NCI-H1436 treated with DMSO at 0.1 percent for 48 hours (cell line): ENCODE data around the gene EBLN2.

Source experiments
- DNase-seq: peaks from one replicate; lab custom pipeline; 2025; lab: John Stamatoyannopoulos, UW

The EBLN2 gene

DNA sequence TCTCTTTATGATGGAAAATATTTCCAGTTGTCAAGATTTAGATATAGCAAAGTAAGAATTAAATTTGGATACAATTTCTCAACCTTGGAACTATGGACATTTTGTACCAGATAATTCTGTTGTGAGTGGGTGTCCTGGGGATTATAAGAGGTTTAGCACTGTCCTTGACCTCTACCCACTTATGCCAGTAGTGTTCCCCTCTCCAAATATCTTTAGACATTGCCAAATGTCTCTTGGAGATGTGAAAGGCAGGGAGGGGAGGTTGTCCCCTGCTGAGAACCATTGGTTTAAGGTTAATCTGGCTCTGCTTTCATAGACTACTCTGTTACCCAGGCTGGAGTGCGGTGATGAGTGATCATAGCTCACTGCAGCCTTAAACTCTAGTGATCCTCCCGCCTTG, at the start of gene EBLN2:
Gene EBLN2, plus strand, starts transcription at position 244 of the 400 bp plus-strand sequence. CDS start 423 bp downstream, outside the sequence.
- DNase-seq, result no peak

DNA sequence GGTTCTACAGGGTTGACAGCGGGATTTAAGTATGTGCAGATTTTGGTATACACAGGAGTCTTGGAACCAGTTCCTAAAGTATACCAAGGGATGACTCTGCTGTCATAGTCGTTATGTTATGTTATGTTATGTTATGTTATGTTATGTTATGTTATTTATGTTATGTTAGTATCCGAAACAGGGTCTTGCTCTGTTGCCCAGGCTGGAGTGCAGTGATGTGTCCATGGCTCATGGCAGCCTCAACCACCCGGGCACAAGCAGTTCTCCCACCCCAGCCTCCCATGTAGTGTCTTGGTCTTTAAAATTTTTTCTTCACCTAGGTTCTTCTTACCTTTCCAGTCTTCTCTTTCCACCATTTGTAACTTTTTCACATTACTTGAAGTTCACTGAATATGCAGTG, 43.2 kb upstream of the EBLN2 start:
- no peak for DNase-seq

DNA sequence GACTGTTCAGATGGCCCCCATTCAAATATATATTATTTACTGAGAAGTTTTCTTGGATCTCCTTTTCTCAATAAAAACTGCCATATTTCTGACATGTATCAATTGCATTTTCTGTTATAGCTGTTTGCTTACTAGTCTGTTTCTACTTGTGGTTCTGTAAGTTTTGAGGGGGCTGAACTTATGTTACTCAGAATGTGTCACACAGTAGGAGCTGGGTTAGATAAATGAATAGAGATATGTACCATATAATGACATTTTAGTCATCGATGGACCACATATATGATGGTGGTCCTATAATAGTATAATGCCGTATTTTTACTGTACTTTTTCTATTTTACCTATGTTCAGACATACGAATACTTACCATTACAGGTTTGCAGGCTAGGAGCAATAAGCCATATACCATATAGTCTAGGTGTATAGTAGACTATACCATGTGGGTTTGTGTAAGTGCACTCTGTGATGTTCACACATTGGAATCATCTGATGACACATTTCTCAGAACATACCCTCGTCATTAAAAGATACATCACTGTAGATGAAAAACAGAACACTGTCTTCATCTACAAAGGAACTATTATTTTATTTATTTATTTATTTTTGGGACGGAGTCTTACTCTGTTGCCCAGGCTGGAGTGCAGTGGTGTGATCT, 42.5 kb upstream of the EBLN2 start:
- DNase-seq, result no peak

DNA sequence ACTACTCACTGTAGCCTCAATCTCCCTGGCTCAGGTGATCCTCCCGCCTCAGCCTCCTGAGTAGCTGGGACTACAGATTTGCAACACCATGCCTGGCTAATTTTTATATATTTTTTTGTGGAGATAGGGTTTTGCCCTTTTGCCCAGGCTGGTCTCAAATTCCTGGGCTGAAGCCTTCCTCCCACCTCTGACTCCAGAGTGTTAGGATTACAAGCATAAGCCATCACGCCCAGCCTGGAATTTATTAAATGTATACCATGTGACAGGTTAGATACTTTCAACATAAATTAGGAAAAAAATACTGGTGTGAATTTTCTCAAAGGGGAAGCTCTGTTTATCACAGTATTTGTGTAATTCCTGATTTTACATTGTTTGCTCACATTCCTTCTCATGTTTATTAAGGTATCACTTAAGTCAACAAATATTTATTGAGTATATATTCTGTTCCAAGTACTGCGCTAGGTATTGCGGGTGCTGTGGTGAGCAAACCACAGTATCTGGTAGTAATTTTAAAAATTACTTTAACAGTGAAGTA, 40.1 kb upstream of the EBLN2 start:
- DNase-seq, result no peak

DNA sequence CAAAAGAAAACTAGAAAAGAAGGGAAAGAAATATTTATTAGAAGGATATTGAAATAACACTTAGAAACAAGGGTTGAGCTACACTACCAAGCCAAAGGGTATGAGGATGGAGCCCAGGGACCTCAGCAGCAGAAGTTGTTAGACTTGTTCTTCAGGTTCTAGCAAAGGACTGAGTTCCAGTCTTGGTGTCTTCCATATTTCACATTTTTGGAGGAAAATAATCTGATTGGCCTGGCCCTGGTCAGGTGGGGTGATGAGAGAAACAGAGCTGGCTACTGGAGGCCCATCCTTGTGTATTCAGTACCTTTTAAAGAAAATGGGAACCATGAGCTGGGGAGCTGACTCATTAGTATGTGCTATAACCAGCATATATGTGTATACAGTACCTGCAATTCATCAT, 36.6 kb upstream of the EBLN2 start:
- DNase-seq, result no peak

DNA sequence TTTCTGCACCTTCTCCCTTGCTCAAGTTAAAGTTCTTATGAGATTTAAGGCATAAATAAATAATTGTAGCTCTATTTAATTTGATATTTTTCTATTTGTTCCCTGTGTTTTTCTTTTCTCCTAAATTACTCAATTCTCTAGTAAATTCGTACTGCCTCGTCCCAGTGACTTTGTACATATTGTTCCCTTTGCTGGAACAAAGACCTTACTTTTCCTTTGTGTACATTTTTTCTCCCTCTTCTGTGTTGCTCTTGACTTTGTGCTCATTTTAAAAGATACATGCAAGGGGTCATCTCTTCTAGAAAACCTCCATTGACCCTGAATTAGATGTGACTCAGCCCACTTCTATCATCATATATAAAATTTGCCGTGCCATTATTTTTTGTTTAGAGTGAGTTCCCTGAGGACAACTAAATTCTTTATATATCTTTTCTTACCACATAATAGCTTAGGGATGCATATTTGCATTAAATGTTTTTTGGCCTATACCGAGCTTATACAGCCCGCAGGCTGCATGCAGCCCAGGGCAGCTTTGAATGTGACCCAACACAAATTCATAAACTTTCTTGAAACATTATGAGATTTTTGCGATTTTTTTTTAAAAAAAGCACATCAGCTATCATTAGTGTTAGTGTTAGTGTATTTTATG, 35.2 kb upstream of the EBLN2 start:
- no peak for DNase-seq

DNA sequence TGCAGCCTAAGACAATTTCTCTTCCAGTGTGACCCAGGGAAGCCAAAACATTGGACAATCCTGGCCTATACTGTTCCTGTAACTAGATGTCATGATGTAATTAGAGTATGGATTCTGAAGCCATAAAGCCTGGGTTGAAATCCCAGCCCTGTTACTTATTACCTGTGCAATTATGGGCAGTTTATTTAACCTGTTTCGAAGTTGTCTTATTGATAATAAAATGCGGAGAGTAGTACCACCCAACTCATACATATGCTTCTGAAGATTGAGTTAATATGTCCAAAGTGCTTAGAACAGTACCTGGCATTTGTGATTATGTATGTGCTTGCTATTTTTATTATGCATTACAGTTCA, 34.7 kb upstream of the EBLN2 start:
- DNase-seq, result no peak

DNA sequence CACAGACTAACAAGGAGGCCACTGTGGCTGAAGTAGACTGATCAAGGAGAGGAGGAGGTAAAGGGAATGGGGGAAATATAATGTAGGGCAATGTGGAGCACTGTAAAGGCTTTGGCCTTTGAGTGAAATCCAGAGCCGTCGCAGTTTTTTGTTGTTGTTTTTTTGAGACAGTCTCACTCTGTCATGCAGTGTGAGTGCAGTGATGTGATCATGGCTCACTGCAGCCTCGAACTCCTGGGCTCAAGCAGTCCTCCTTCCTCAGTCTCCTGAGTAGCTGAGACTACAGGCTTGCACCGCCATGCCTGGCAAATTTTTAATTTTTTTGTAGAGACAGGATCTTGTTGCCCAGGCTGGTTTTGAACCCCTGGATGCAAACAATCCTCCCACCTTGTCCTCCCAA, 32.7 kb upstream of the EBLN2 start:
- no peak for DNase-seq

DNA sequence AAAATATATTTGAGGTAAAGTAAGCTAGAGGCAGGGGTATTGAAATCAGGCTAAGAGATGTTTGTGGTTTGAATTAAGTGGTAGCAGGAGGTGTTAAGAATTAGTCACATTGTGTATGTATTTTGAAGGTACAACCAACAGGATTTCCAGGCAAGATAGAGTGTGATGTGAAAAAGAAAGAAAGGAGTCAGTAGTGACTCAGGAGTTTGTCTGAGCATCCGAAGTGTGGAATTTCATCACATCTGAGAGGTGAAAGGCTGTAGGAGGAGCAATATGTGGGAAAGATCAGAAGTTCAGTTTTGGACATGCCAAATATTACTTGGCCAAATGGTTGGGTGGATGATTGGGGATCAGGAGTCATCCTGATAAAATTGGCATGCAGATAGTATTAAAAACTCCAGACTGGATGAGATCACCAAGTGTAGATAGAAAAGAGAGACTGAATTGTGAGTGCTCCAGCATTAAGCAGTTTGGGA, 32.1 kb upstream of the EBLN2 start:
- no peak for DNase-seq

DNA sequence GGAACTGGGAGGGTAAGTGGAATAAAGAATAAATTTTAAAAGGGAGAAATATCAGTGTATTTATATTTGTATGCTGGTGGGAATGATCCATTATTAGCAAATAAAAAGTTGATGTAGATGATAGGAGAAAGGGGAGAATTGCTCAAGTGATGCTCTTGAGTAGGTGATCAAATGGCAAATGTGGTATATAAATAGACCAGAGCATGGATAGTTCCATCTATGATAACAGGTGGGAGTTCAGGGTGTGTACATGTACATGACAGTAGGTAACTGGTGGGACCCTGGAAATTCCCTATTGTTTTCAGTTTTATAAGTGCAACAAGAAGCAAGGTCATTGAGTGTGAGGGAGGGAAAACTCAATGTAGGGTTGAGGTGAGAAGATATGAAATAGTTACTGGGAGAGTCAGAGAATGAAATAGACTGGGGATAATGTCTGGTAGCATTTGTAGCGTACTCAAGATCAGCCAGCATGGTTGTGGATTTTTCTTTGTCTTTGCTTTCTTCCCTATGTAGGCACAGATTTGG, 31.3 kb upstream of the EBLN2 start:
- no peak for DNase-seq

DNA sequence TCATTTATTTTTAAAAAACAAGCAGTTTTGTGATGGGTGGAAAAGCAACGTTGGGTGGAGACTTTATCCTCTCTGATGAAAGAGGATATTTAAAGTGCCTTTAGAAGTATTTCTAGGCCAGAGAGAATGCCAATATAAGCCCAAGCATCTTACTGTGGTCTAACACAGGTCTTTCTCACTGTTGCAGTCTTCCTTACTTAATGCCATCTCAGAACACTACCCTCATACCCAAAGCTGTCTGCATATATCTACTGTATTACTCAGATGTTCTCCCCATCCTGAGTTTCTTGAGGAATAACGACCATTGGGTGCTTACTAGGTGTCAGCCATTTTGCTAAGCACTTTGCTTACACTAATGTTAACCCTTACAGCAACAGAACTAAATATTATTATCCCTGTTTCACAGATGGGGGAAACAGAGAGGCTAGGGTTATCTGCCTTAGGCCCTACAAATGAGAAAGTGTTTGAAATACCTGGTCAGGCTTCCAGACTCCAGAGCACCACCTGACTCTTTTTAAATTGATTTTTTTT, 29.8 kb upstream of the EBLN2 start:
- DNase-seq, result no peak

DNA sequence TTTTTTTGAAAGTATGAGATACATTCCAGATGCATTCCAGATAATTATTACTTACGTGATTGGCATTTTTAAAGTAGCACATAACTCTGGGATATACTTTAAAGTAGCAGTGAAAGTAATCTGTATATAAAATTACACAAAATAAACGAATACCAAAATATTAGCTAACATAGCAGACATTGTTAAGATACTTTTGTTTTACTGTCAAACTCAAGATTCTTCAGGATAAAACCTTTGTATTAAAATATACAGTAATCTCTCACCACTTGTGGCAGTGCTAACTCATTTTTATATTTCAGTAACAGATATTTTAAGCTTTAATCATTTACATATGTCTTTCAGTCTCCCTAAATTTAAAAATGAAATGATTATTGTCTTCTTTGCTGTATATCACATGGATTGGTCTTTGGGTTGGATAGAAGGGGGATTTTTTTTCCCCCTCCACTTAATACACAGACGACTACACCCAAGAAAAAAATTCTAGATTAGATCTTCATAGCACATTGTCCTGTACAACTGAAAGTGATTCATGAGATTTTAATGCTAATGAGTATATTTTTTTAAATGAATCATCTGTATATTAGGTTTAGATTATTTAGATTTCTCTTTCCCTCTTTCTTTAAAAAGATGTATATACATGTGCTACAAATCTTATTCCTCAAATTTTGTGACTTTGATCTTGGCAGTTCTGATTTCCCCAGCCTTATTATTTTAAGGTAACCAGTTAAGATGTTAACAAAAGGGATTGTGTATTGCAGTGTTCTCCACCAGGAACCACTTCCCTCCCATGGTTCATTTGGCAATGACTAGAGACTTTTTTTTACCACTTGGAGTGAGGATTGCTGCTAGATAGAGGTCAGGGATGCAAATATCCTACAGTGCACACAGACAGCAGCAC, 24.5 kb upstream of the EBLN2 start:
- DNase-seq, result no peak

DNA sequence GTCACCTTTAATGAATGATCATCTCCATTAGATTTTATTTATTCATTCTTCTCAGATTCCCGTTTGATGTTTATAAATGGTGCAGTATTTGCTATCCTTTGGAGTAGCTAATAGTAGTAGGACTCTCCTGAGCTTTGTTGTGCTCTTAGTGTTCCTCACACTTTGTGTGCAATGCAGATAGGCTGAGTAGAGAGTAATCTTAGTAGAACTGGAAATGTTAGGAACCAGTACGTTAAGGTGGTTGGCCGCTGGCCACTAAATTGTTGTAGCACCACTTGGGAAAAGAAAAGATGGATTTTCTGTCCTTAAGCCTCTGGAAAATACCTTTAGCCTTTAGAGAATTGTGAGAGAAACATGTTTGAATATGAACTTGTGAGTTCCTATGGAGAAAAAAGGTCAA, 19.9 kb upstream of the EBLN2 start:
- no peak for DNase-seq

DNA sequence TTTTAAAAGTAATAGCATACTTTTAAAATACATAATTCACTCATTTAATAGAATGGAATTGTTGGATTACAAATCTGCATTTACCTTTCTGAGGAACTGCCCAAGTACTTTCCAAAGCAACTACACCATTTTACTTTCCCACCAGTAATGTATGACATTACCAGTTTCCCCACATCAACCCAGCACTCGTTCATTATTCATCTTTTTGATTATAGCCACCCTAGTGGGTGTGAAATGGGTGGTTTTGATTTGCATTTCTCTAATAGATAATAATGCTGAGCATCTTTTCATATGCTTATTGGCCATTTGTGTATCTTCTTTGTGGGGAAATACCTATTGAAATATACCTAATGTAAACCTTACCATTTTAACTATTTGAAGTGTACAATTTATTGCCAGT, 18.0 kb upstream of the EBLN2 start:
- DNase-seq, result no peak

DNA sequence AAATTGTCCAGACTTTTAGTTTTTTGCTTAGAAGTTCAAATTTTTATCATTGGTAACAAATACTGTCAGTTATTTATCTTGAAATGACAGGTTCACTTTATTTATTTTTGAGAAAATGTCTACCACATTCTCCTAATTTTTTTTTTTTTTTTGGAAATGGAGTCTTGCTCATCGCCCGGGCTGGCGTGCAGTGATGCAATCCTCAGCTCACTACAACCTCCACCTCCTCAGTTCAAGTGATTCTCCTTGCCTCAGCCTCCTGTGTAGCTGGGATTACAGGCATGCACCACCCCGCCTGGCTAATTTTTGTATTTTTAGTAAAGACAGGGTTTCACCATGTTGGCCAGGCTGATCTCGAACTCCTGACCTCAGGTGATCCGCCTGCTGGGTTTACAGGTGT, 16.1 kb upstream of the EBLN2 start:
- DNase-seq, result no peak

DNA sequence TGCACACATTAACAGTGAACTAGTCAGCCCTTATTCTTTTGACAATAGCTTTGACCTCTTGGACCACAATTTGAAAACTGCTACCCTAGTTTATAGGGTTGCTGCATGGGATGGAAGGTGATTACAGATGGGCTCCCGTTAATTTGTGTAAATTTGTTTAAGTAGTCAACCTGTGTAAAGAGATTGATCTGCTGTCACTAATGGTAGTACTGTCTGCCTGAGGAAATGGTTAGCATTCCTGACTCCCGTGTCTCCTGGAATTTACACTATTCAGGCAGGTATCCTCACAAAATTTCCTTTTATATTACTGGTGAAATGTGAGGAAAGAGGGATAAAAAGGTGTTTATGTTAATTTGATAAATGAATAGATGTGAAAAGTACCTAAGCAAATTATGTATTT, 15.3 kb upstream of the EBLN2 start:
- no peak for DNase-seq

DNA sequence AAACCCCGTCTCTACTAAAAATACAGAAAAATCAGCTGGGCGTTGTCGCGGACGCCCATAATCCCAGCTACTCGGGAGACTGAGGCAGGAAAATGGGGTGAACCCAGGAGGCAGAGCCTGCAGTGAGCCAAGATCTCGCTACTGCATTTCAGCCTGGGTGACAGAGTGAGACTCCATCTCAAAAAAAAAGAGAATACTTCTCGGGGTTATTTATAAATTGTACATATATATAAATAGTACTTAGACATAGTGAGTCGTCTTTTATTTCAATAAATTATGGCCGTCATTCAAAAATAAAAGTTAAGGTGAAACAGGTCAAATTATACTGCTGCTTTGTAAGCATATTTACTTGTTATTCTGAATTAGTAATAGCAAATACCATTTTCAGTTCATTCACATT, 12.1 kb upstream of the EBLN2 start:
- no peak for DNase-seq

DNA sequence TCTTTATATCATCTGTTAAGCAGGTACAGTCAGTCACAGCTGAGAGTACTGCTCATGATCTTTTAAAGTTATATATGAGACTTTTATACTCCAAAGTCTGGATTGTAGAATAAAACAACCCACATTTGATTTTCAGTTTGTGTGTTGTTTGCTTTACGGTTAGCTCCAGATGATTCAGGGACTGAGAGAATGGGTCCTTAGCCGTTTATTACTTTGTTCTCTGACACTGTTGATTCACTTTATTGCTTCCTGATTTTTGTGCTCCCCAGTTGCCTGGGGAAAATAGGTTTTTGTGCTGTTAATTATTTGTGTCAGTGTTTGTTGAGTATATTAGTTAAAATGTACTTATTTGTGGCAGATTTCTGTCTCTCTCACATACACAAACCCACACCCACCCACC, 8.6 kb upstream of the EBLN2 start:
- no peak for DNase-seq

DNA sequence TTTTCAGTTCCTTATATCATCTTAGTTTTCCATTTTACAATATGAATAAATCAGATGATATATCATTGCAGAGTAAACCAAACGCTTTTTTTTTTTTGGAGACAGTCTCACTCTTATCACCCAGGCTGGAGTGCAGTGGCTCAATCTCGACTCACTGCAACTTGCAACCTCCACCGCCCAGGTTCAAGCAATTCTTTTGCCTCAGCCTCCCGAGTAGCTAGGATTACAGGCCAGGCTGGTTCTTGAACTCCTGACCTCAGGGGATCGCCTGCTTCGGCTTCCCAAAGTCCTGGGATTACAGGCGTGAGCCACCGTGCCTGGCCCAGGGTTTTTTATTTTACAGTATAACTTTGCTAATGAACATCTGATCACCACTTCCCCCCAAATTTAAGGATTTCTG, 5.9 kb upstream of the EBLN2 start:
- DNase-seq, result no peak

DNA sequence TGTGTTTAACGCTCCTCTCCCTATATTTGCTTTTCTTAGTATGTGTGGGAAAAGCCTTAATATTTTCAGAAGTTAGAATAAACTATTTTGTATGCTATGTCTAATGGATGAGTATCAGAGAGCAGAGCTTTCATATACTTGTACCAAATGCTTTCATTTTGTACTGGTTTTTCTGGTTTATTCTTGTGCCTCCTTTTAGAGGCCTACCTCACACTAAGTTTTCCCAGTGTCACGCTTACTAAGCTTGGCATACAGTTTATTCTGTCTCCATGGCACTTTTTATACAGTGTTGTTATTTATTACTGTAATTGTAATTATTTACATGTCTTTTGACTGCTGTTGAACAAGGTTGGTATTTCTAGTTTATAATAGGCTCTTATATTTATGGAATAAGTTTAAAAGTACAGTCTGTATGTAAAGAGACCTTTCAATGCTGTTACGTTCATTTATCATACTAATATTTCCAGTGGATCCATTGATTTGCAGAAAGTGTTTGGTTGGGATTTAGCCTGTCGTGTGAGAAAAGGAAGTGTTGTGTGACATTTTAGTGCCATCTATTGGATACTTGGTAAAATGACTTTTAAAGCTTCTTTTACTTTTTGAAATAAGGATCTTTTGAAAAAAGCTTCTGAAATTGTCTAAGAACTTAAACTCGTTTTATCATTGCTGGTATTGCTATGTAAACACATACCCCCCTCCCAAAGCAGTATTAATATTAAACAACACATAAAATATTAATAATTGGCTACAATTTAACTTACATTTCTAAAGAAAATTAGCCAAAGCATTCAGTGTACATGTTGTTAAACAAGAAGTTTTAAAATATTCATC, 5.2 kb upstream of the EBLN2 start:
- no peak for DNase-seq

DNA sequence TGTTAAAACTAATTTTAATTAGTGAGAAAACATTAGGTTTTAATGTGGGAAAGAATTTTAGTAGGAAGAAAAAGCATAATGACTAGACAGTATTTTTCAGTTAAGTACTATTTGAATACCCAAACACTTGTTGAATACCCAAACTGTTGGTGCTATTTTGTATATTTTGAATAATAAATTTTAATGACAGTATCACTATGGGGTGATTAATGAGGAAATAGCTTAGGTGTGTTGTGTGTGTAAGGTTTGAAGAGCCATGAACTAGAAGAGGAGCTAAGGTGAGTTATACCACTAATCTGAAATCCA, 4.7 kb upstream of the EBLN2 start:
- DNase-seq, result no peak

DNA sequence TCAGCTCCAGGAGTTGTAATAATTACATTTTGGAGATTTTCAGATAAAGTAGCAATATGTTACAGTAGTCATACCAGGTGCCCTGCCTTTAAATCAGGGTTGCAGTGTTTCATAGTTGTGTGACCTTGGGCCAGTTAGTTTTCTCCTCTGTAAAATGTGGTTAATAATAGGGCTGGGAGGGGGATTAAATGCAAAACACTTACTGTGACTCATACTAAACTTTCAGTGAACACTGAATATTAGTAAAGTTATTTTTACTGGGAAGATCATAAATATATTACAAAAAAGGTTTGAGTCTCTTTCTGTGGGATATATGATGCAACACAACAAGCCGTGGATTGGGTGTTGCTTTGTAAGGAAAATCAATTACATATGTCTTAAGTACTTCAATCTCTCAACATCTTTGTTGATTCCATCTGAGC, 1.1 kb upstream of the EBLN2 start:
- no peak for DNase-seq
